SK-N-SH (cell line): ENCODE measurements around the gene ZNF331.

ENCODE experiments used
- CHD2 ChIP-seq: fragments of 150-350 bp; IDR thresholded peaks from 2 replicates; pipeline ENCODE4 v1.6.1; 2018; ENCODE audit warnings: low read length; ENCODE audit not compliant: partially characterized antibody
- CTCF ChIP-seq: fragments of 200-600 bp; sonication (generic); IDR thresholded peaks from 2 replicates; pipeline ENCODE4 v1.6.1; 2017; ENCODE audit warnings: antibody characterized with exemption, mild to moderate bottlenecking, moderate library complexity
- ELF1 ChIP-seq: IDR thresholded peaks from 2 replicates; pipeline ENCODE4 v1.4.0; 2012
- EP300 ChIP-seq, 2 experiments: IDR thresholded peaks; 2 replicates each; pipeline versions ENCODE4 v1.4.0 to v1.6.1; 2012; ENCODE audit warnings: borderline replicate concordance in 1 of 2, low read depth in 1 of 2, low read length in 1 of 2
- NFIC ChIP-seq: IDR thresholded peaks from 2 replicates; pipeline ENCODE4 v1.4.0; 2012; ENCODE audit warnings: borderline replicate concordance
- PBX3 ChIP-seq: IDR thresholded peaks from 2 replicates; pipeline ENCODE4; 2012
- POLR2AphosphoS5 ChIP-seq: IDR thresholded peaks from 2 replicates; pipeline ENCODE4 v1.6.1; 2012; ENCODE audit warnings: low read depth, low read length
- RAD21 ChIP-seq: IDR thresholded peaks from 2 replicates; pipeline ENCODE4 v1.6.1; 2012; ENCODE audit warnings: mild to moderate bottlenecking, low read length
- USF2 ChIP-seq: fragments of 150-350 bp; IDR thresholded peaks from 2 replicates; pipeline ENCODE4 v1.6.1; 2017; ENCODE audit warnings: antibody characterized with exemption, low read length, low read depth, borderline replicate concordance
- TF ChIP-seq, protein P1 (sequence below): IDR thresholded peaks from 2 replicates; pipeline ENCODE4 v1.4.0; 2012; ENCODE audit warnings: low read depth

DNA sequence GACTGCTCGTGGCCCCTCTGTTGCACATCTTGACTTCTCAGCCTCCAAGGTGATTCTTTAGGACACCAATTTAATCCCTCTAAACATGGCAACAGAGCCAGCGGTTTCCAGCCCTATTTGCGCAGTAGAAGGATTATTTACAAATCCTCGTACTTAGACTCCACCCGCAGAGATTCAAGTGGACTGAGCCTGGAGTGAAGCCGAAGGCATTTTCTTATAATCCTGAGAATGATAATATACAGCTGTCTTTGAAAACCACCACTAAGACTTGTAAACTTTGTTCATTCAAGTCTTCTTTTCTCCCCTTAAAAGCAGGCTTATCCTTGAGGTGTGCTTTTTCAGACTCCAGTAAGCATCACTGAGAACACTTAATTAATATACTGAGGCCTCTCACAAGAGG lies 89.0 kb downstream of the ZNF331 start:
- TF ChIP-seq RAD21 = no peak
- no peak for TF ChIP-seq ELF1
- TF ChIP-seq CHD2 = no peak
- TF ChIP-seq CTCF = no peak
- no peak for TF ChIP-seq POLR2AphosphoS5
- TF ChIP-seq PBX3 = no peak
- TF ChIP-seq, protein P1, sequence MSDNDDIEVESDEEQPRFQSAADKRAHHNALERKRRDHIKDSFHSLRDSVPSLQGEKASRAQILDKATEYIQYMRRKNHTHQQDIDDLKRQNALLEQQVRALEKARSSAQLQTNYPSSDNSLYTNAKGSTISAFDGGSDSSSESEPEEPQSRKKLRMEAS = no peak
- no peak for TF ChIP-seq USF2
- TF ChIP-seq EP300 (IDR thresholded peaks at IDR 0.05; ENCODE audit: borderline replicate concordance in 1 of 2, low read depth in 1 of 2, low read length in 1 of 2) = no peak
- no peak for TF ChIP-seq NFIC
